Measurements from ENCODE around the gene LRRC55. TPM values are rescaled to one million over a fixed set of nuclear protein-coding genes. Genes with fewer than 3 reads are reported as not detected.

Gene LRRC55
- polyA plus RNA-seq, 1 experiment = not detected

DNA sequence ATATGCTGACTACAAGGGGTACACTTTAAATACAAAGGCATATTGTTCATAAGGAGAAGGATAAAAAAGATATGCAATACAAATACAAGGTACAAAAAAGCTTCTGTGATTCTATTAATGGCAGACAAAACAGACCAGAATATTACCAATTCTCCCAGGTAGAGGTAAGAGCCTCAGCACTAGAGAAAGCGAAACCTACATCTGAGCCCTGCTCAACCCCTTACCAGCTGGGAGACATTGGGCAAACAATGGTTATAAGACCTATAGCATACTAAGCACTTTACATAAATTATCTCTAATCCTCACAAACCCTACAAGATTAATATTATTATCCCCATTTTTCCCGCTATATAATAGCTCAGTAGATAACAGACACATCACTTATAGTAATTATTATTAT lies 41.2 kb upstream of the LRRC55 start:
- TF ChIP-seq, protein P1, sequence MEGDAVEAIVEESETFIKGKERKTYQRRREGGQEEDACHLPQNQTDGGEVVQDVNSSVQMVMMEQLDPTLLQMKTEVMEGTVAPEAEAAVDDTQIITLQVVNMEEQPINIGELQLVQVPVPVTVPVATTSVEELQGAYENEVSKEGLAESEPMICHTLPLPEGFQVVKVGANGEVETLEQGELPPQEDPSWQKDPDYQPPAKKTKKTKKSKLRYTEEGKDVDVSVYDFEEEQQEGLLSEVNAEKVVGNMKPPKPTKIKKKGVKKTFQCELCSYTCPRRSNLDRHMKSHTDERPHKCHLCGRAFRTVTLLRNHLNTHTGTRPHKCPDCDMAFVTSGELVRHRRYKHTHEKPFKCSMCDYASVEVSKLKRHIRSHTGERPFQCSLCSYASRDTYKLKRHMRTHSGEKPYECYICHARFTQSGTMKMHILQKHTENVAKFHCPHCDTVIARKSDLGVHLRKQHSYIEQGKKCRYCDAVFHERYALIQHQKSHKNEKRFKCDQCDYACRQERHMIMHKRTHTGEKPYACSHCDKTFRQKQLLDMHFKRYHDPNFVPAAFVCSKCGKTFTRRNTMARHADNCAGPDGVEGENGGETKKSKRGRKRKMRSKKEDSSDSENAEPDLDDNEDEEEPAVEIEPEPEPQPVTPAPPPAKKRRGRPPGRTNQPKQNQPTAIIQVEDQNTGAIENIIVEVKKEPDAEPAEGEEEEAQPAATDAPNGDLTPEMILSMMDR (IDR thresholded peaks at IDR 0.05; ENCODE audit: insufficient read depth, low read depth, low read length) = no peak
- CTCF ChIA-PET = interaction anchor here (0.9 to 1.0 kb wide), 2 partner anchors 15 to 21 kb away, joined by 3 read pairs; no protein-coding TSS in a partner anchor
- Histone ChIP-seq H3K27me3 (ENCODE audit: control insufficient read depth, insufficient read depth, low read length) (peaks cover 1% of the 10 kb centered on the region; the same call in 1 of the 2 replicates), H3K4me3 (ENCODE audit: low read depth, low read length) (no peak overlapping the region), H3K36me3 (ENCODE audit: control insufficient read depth, insufficient read depth, low read length) (no peaks in the 10 kb centered on the region)
- POLR2A ChIA-PET = no interaction called here
- no peak for DNase-seq (ENCODE audit: low read depth)

DNA sequence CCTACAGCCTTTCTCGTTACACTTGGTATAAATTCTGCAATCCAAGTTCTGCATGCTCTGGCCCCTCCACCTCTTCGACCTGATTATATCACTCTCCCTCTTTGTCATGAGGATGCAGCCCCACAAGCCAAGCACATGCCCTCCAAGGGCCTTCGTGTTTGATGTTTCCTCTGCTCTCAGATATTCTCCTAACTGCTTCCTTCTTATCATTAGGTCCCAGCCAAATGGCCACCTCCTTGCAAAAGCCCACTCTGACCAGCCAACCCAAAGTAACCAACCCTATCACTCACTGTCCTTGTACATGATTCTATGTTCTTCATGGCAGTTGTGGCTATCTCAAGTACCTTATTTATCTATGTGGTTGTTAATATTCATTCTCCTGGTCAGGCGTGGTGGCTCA lies 38.3 kb upstream of the LRRC55 start:
- ChIA-PET POLR2A (no interaction called here), CTCF (no interaction called here)
- no peak for DNase-seq (ENCODE audit: low read depth)
- TF ChIP-seq, protein P1 (IDR thresholded peaks at IDR 0.05; ENCODE audit: insufficient read depth, low read depth, low read length) = no peak
- no peak overlapping the region for H3K4me3 ChIP-seq (ENCODE audit: low read depth, low read length)
- peaks cover 3% of the 10 kb centered on the region for H3K27me3 ChIP-seq (ENCODE audit: control insufficient read depth, insufficient read depth, low read length)
- H3K36me3 ChIP-seq (ENCODE audit: control insufficient read depth, insufficient read depth, low read length) = no peaks in the 10 kb centered on the region

DNA sequence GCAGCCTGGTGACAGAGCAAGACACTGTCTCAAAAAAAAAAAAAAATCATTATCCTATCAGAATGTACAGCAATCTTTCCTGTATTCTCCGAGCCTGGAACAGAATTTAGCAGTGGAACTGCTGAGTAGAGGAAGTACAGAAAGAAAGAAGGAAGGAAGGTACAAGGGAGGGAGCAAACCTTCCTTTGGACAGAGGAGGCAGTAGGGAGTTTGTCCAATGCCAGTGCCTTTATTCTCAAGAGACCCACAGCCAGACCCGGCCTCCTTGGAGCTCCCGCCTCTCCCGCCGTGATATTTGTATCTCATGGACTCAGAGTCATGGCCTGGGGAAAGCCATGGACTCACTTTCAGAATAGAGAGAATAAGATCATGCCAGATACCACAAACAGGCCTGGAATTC lies 37.7 kb upstream of the LRRC55 start:
- H3K27me3 ChIP-seq (ENCODE audit: control insufficient read depth, insufficient read depth, low read length) = peaks cover 3% of the 10 kb centered on the region
- ChIA-PET POLR2A (no interaction called here), CTCF (no interaction called here)
- no peaks in the 10 kb centered on the region for H3K36me3 ChIP-seq (ENCODE audit: control insufficient read depth, insufficient read depth, low read length)
- no peak overlapping the region for H3K4me3 ChIP-seq (ENCODE audit: low read depth, low read length)
- no peak for DNase-seq (ENCODE audit: low read depth)
- TF ChIP-seq, protein P1 (IDR thresholded peaks at IDR 0.05; ENCODE audit: insufficient read depth, low read depth, low read length) = no peak

DNA sequence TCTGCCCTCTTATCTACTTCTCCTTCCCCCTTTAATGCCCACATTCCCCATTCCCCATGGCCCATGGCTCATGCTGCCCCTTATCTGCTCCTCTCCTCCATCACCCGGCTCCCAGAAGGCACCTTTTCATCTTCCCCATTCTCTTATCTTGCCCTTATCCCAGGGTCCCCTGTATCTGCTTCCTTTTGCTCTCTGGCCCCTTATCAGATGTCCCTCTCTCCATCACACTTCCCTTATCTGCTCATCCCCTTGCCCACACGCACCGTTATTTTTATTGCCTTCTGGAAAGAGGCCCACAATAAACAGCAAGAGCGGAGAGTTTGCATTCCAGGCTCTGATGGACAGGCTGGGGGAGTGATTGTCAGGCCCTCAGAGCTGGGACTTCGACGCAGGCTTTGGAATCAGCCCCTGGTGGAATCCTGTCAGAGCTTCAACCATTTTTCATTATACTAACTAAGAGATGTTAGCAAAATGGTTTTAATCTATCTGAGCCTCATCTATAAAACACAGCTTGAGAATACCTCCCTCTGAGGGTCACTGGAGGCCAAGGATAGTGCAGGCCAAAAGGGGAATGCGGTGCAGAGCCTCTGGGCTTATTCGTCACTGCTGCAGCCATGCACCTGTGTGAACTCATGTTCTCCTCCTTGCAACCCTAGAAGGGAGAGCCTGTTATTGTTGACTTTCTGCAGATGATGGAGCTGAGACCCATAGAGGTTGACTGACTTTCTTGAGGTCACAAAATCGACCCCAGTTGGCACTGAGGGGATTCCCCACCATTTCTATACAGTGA lies 37.0 kb upstream of the LRRC55 start:
- ChIA-PET POLR2A (no interaction called here), CTCF (interaction anchor here (1.5 kb wide), 1 partner anchor 13 kb away, joined by 4 read pairs; no protein-coding TSS in a partner anchor)
- Histone ChIP-seq H3K36me3 (ENCODE audit: control insufficient read depth, insufficient read depth, low read length) (no peaks in the 10 kb centered on the region), H3K4me3 (ENCODE audit: low read depth, low read length) (no peak overlapping the region), H3K27me3 (ENCODE audit: control insufficient read depth, insufficient read depth, low read length) (peaks cover 3% of the 10 kb centered on the region)
- no peak for DNase-seq (ENCODE audit: low read depth)
- TF ChIP-seq, protein P1 (IDR thresholded peaks at IDR 0.05; ENCODE audit: insufficient read depth, low read depth, low read length) = no peak

DNA sequence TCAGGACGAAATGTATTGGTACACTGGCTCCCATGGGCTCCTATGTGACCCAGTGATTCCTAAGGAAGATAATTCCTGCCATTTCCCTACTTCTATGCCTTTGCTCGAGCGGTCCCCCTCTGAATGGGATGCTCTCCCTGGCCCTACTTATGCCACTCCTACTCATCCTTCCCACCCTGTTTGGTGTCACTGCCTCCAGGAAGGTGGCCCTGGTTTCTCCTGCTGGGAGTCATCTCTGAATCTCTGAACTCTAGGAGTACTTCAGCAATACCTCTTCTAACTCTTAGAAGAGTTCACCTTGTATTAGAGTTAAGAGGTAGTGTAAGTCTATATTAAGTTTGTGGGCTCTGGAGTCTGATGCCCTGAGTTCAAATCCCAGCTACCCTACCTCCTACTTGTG lies 35.5 kb upstream of the LRRC55 start:
- CTCF ChIA-PET = interaction anchor here (1.5 kb wide), 1 partner anchor 14 kb away, joined by 4 read pairs; no protein-coding TSS in a partner anchor

More for the DNA sequence above, 35.5 kb upstream of the LRRC55 start:
- Histone ChIP-seq H3K27me3 (ENCODE audit: control insufficient read depth, insufficient read depth, low read length) (peaks cover 3% of the 10 kb centered on the region), H3K36me3 (ENCODE audit: control insufficient read depth, insufficient read depth, low read length) (no peaks in the 10 kb centered on the region), H3K4me3 (ENCODE audit: low read depth, low read length) (no peak overlapping the region)
- no peak for DNase-seq (ENCODE audit: low read depth)
- TF ChIP-seq, protein P1 (IDR thresholded peaks at IDR 0.05; ENCODE audit: insufficient read depth, low read depth, low read length) = no peak
- POLR2A ChIA-PET = no interaction called here
